ENCODE data around the gene PLXNB3.

- TF ChIP-seq YY1 (IDR thresholded peaks at IDR 0.05; ENCODE audit: insufficient read depth, insufficient read length): no peak
- no peak for TF ChIP-seq ZNF274 (IDR thresholded peaks at IDR 0.05; ENCODE audit: low read depth, low read length)
- no peak for TF ChIP-seq SUZ12 (IDR thresholded peaks at IDR 0.05; ENCODE audit: extremely low read depth, insufficient read depth, insufficient read length)
Measured at GRCh38 chrX:153779891-153780677, 16.0 kb downstream of the PLXNB3 start.
